Measurements from ENCODE around the gene AMH. TPM values are rescaled to one million over a fixed set of nuclear protein-coding genes. Genes with fewer than 3 reads are reported as not detected.
"Not testable (repeated sequence)": the region's sequence is repeated elsewhere in the genome, so short reads cannot be mapped to it uniquely, and the experiment has no call there.

AMH gene
- total RNA-seq, 1 donor from 2014 or later = 3.5 TPM

- TF ChIP-seq EZH2phosphoT487 (IDR thresholded peaks at IDR 0.05) (no peak), CTCF (IDR thresholded peaks at IDR 0.05) (no peak), EZH2 (IDR thresholded peaks at IDR 0.05) (no peak)
- no peaks in the 10 kb centered on the region for H3K36me3 Mint-ChIP-seq
- peaks cover 7% of the 10 kb centered on the region for H3F3A ChIP-seq (ENCODE audit: low read depth)
- no peaks in the 10 kb centered on the region for H3K9me3 Mint-ChIP-seq
- no peaks in the 10 kb centered on the region for H3K36me3 ChIP-seq
- no peak overlapping the region for H3K27ac ChIP-seq
- no peak for DNase-seq (ENCODE audit: low spot score)
- no peak overlapping the region for H3K4me2 ChIP-seq
- peaks cover 7% of the 10 kb centered on the region for H3K27me3 Mint-ChIP-seq (ENCODE audit: insufficient read depth, low read depth)
- H3K4me3 ChIP-seq = no peak overlapping the region
- H3K9me3 ChIP-seq (ENCODE audit: low read depth) = no peaks in the 10 kb centered on the region
- peaks cover 9% of the 10 kb centered on the region for H3K4me1 ChIP-seq
- no peak overlapping the region for H3K9ac ChIP-seq
- H4K20me1 ChIP-seq (ENCODE audit: low read depth) = peaks cover 5% of the 10 kb centered on the region
- no peak overlapping the region for H3K27ac Mint-ChIP-seq
- H3K27me3 ChIP-seq = peaks cover 44% of the 10 kb centered on the region
- no peak overlapping the region for H2AFZ ChIP-seq (replicated peaks)
- H3K79me2 ChIP-seq (ENCODE audit: low read depth) = no peaks in the 10 kb centered on the region
- peaks cover 11% of the 10 kb centered on the region for H3K4me1 Mint-ChIP-seq
- no peak overlapping the region for H3K4me3 Mint-ChIP-seq
Observed at GRCh38 chr19:2280633-2281264, 31.6 kb downstream of the AMH start.

GRCh38 chr19:2281265-2282061, 32.3 kb downstream of the AMH start:
- not testable (repeated sequence) for H3K9me3 Mint-ChIP-seq

GRCh38 chr19:2282062-2282861, 33.1 kb downstream of the AMH start, which contains the start of gene PEAK3:
Gene PEAK3 (minus strand): TSS chr19:2282175. CDS start chr19:2280931, 1,244 bp downstream.
- Mint-ChIP-seq H3K27me3 (ENCODE audit: insufficient read depth, low read depth) (peaks cover 10% of the 10 kb centered on the region), H3K36me3 (no peaks in the 10 kb centered on the region), H3K4me3 (peak within 1 kb of the TSS; percentile 71), H3K27ac (peak within 1 kb of the TSS; percentile 47), H3K9me3 (peaks cover 3% of the 10 kb centered on the region), H3K4me1 (peaks cover 9% of the 10 kb centered on the region)
- Histone ChIP-seq H3F3A (ENCODE audit: low read depth) (peaks cover 7% of the 10 kb centered on the region), H3K27me3 (peaks cover 59% of the 10 kb centered on the region), H3K79me2 (ENCODE audit: low read depth) (no peaks in the 10 kb centered on the region), H3K9me3 (ENCODE audit: low read depth) (no peaks in the 10 kb centered on the region), H3K4me2 (peak within 1 kb of the TSS; percentile 78), H3K36me3 (no peaks in the 10 kb centered on the region), H3K9ac (no peak within 1 kb of the TSS), H2AFZ (replicated peaks) (no peak within 1 kb of the TSS), H3K4me1 (peaks cover 9% of the 10 kb centered on the region), H3K4me3 (peak within 1 kb of the TSS; percentile 40), H4K20me1 (ENCODE audit: low read depth) (peaks cover 5% of the 10 kb centered on the region), H3K27ac (no peak within 1 kb of the TSS)
- DNase-seq (ENCODE audit: low spot score) = peak; percentile 62
- peak; percentile 67 for TF ChIP-seq EZH2 (IDR thresholded peaks at IDR 0.05)
- peak; percentile 39 for TF ChIP-seq EZH2phosphoT487 (IDR thresholded peaks at IDR 0.05)
- TF ChIP-seq CTCF (IDR thresholded peaks at IDR 0.05) = no peak

More at GRCh38 chr19:2281265-2282061, 32.3 kb downstream of the AMH start:
- H3K4me1 Mint-ChIP-seq = peaks cover 11% of the 10 kb centered on the region
- H3K27ac ChIP-seq; H3F3A ChIP-seq (ENCODE audit: low read depth); H3K27ac Mint-ChIP-seq; H3K4me3 Mint-ChIP-seq; H3K9me3 ChIP-seq (ENCODE audit: low read depth); DNase-seq (ENCODE audit: low spot score); H3K4me1 ChIP-seq; H3K27me3 Mint-ChIP-seq (ENCODE audit: insufficient read depth, low read depth); H4K20me1 ChIP-seq (ENCODE audit: low read depth); H3K79me2 ChIP-seq (ENCODE audit: low read depth); H3K9ac ChIP-seq; H2AFZ ChIP-seq (replicated peaks); H3K36me3 ChIP-seq; H3K36me3 Mint-ChIP-seq: not testable (repeated sequence)
- Histone ChIP-seq H3K27me3 (peaks cover 51% of the 10 kb centered on the region), H3K4me3 (peak overlapping the region; percentile 40), H3K4me2 (peak overlapping the region; percentile 78)
